Middle frontal gyrus (tissue), 1 donor: ENCODE data around the gene TXNIP.

Experiments
- DNase-seq: peaks from one replicate; pipeline ENCODE4 v3.0.0-alpha.2; 2015; ENCODE audit warnings: low spot score; ENCODE audit errors: extremely low spot score

Gene TXNIP

GRCh38 chr1:145985502-145986439 lies 10.6 kb downstream of the TXNIP start:
- no peak for DNase-seq

GRCh38 chr1:145985129-145985501 lies 11.3 kb downstream of the TXNIP start:
- DNase-seq = no peak

- no peak for DNase-seq
These were observed 12.2 kb downstream of the TXNIP start for GRCh38 chr1:145983960-145984830.

GRCh38 chr1:145983206-145983675 lies 13.1 kb downstream of the TXNIP start:
- no peak for DNase-seq

GRCh38 chr1:145982010-145982723 lies 14.2 kb downstream of the TXNIP start:
- no peak for DNase-seq

- no peak for DNase-seq
These were observed 15.9 kb downstream of the TXNIP start for GRCh38 chr1:145980457-145980994.

GRCh38 chr1:145979746-145980456 lies 16.5 kb downstream of the TXNIP start:
- DNase-seq = no peak

GRCh38 chr1:145978854-145979745 lies 17.3 kb downstream of the TXNIP start:
- peak; percentile 93 for DNase-seq

GRCh38 chr1:145978471-145978853 lies 17.9 kb downstream of the TXNIP start:
- DNase-seq = no peak

GRCh38 chr1:145977486-145978470 lies 18.6 kb downstream of the TXNIP start:
- DNase-seq = no peak

GRCh38 chr1:145977016-145977415 lies 19.4 kb downstream of the TXNIP start:
- no peak for DNase-seq

- no peak for DNase-seq
These were observed 21.2 kb downstream of the TXNIP start for GRCh38 chr1:145975216-145975615.

- no peak for DNase-seq
These were observed 21.7 kb downstream of the TXNIP start for GRCh38 chr1:145974721-145975120.

GRCh38 chr1:145972580-145972979 lies 23.8 kb downstream of the TXNIP start:
- DNase-seq = no peak

GRCh38 chr1:145967288-145967687 lies 29.1 kb downstream of the TXNIP start:
- no peak for DNase-seq

- no peak for DNase-seq
These were observed 31.1 kb downstream of the TXNIP start for GRCh38 chr1:145965119-145965744.

GRCh38 chr1:145964328-145965118 lies 31.9 kb downstream of the TXNIP start, which contains the start of the genes ANKRD34A and POLR3GL:
ANKRD34A (minus strand) TSS chr1:145964575; CDS start chr1:145961759, 2,816 bp downstream.
POLR3GL (plus strand) TSS chr1:145964690; CDS start chr1:145974866, 10,176 bp downstream.
- peak; percentile 93 for DNase-seq
